HepG2 (cell line): ENCODE data around the gene SCIN. TPM values are rescaled to one million over a fixed set of nuclear protein-coding genes. Genes with fewer than 3 reads are reported as not detected.

Experiments
- AKNA ChIP-seq: sonication (generic); formaldehyde crosslinking; IDR thresholded peaks from 2 replicates; pipeline ENCODE4 v1.4.0; 2020; ENCODE audit warnings: missing genetic modification reagents, borderline replicate concordance
- CEBPG ChIP-seq: IDR thresholded peaks from 2 replicates; pipeline ENCODE4 v1.6.1; 2016
- CERS6 ChIP-seq: sonication (generic); formaldehyde crosslinking; IDR thresholded peaks from 2 replicates; pipeline ENCODE4 v1.5.0; 2020; ENCODE audit warnings: missing genetic modification reagents
- IRF2 ChIP-seq: IDR thresholded peaks from 2 replicates; pipeline ENCODE4 v1.6.1; 2018; ENCODE audit warnings: missing genetic modification reagents, missing compliant biosample characterization
- NFKBIZ ChIP-seq: IDR thresholded peaks from 2 replicates; pipeline ENCODE4 v1.6.1; 2018; ENCODE audit warnings: missing genetic modification reagents, missing compliant biosample characterization
- PLRG1 ChIP-seq: fragments of 450-650 bp; conservative IDR thresholded peaks from 2 replicates; pipeline ENCODE4 v1.6.1; 2016
- ZNF34 ChIP-seq: sonication (generic); formaldehyde crosslinking; IDR thresholded peaks from 2 replicates; pipeline ENCODE4 v1.4.0; 2020; ENCODE audit warnings: mild to moderate bottlenecking, missing genetic modification reagents, borderline replicate concordance
- ZNF646 ChIP-seq: sonication (generic); formaldehyde crosslinking; IDR thresholded peaks from 2 replicates; pipeline ENCODE4 v1.9.0; 2021; ENCODE audit warnings: mild to moderate bottlenecking, missing genetic modification reagents
- ZNF784 ChIP-seq: sonication (generic); formaldehyde crosslinking; IDR thresholded peaks from 2 replicates; pipeline ENCODE4 v1.5.1; 2020; ENCODE audit warnings: missing genetic modification reagents, mild to moderate bottlenecking, borderline replicate concordance
- polyA plus RNA-seq, 8 experiments: library from polyadenylated mRNA; depleted of rRNA in 3 of 8; stranded (reverse) in 7 of 8; unstranded in 1 of 8; fragments of >200 nt; fragmentation: Illumina TruSeq in 4 of 8; extraction: Trizol in 4 of 8; gene quantifications; 2 replicates each; pipeline versions ENCODE4 v1.2.1 to v1.2.3, GENCODE V29; 2011 to 2016; ENCODE audit warnings: low read depth in 4 of 8, missing spikeins in 1 of 8, mixed read lengths in 1 of 8; ENCODE audit not compliant: insufficient read depth in 1 of 8
- total RNA-seq, 5 experiments: library from RNA; depleted of rRNA; stranded (reverse); fragments of >200 nt; fragmentation: Illumina TruSeq; extraction: Trizol; gene quantifications; 2 replicates each; pipeline ENCODE4 v1.2.3, GENCODE V29; 2016; ENCODE audit warnings: low read depth in 1 of 5

The SCIN gene
- total and polyA plus RNA-seq, 2 of the 13 experiments (the other 11 are each of a cell fraction or from before 2014, with no cell fraction given) = not detected

- TF ChIP-seq IRF2 (CRISPR knock-in tag) (no peak), CEBPG (CRISPR knock-in tag) (no peak), AKNA (CRISPR knock-in tag) (no peak), NFKBIZ (CRISPR knock-in tag) (no peak), ZNF646 (CRISPR knock-in tag) (no peak), ZNF34 (CRISPR knock-in tag) (no peak), ZNF784 (no peak), CERS6 (CRISPR knock-in tag) (no peak), PLRG1 (no peak)
Measured at GRCh38 chr7:12583176-12583575, 12.7 kb downstream of the SCIN start (continued).
